K562 (cell line): Measurements from ENCODE around the gene TAMALIN. TPM values are rescaled to one million over a fixed set of nuclear protein-coding genes. Genes with fewer than 3 reads are reported as not detected.

ENCODE experiments used
- ATAC-seq: fragments of 200-7000 bp; cut with Tn5 transposase; 3 replicates; pipeline ENCODE4 v1.9.1; 2020; ENCODE audit warnings: moderate library complexity
- BruUV-seq: library from RNA; stranded (reverse); fragments of 400-500 nt; replicated peaks from 2 replicates; lab custom pipeline; 2021; lab: Mats Ljungman, UMichigan
- CTCF ChIA-PET: fragments of 300-600 bp; formaldehyde crosslinking; extraction: SDS; loops from one replicate; lab custom pipeline; 2021; ENCODE audit warnings: low intra/inter-chr PET ratio; lab: Yijun Ruan, JAX
- POLR2A ChIA-PET: fragments of 300-600, 350-650 bp; sonication (Branson Sonifier 250); formaldehyde crosslinking; extraction: SDS; loops from one replicate; lab custom pipeline; 2021; ENCODE audit warnings: antibody characterized with exemption, inconsistent platforms; lab: Yijun Ruan, JAX
- DNase-seq, 4 experiments: peaks; one replicate each; pipeline versions ENCODE4 v3.0.0 to v3.0.0-alpha.2; 2011 to 2018; ENCODE audit warnings: low spot score in 3 of 4, mixed read lengths in 3 of 4; ENCODE audit errors: extremely low read depth in 1 of 4
- FAIRE-seq: peaks from 2 replicates; lab custom pipeline; 2011; peaks lifted over from hg19 to GRCh38; lab: Jason Lieb, UNC
- H2AFZ ChIP-seq: 2 replicates; pipeline ENCODE4 v1.6.0; 2011; ENCODE audit warnings: low read depth, low read length, control low read depth, inconsistent platforms
- H3K27ac ChIP-seq: fragments of 200-600 bp; 3 replicates; pipeline ENCODE4 v1.8.0; 2011; ENCODE audit warnings: low read depth, mild to moderate bottlenecking, control low read depth, inconsistent platforms, low read length, moderate library complexity, mixed read lengths; ENCODE audit errors: extremely low read depth
- H3K27me3 ChIP-seq, 2 experiments: fragments of 300-600 bp in 1 of 2; 2 replicates in 1 of 2; 3 replicates in 1 of 2; pipeline versions ENCODE4 v1.6.0 to v1.8.0; 2011; ENCODE audit warnings: inconsistent platforms in 2 of 2, low read length in 2 of 2, mild to moderate bottlenecking in 1 of 2, mixed read lengths in 1 of 2, moderate library complexity in 1 of 2; ENCODE audit not compliant: control insufficient read depth in 2 of 2, insufficient read depth in 2 of 2
- H3K36me3 ChIP-seq: fragments of 300-600 bp; 3 replicates; pipeline ENCODE4 v1.8.0; 2011; ENCODE audit warnings: mild to moderate bottlenecking, low read length, inconsistent platforms; ENCODE audit not compliant: control insufficient read depth, insufficient read depth
- H3K4me1 ChIP-seq, 2 experiments: fragments of 200-600 bp in 1 of 2; replicated peaks in 1 of 2; 2 replicates in 1 of 2; 3 replicates in 1 of 2; pipeline versions ENCODE4 v1.5.1 to v1.8.0; 2011; ENCODE audit warnings: inconsistent platforms in 2 of 2, low read length in 2 of 2, mild to moderate bottlenecking in 1 of 2, mixed read lengths in 1 of 2, moderate library complexity in 1 of 2; ENCODE audit not compliant: control insufficient read depth in 2 of 2, insufficient read depth in 2 of 2
- H3K4me2 ChIP-seq: 2 replicates; pipeline ENCODE4 v1.6.1; 2011; ENCODE audit warnings: low read length, control low read depth, inconsistent platforms, mixed read lengths; ENCODE audit not compliant: insufficient read depth
- H3K4me3 ChIP-seq: fragments of 200-600 bp; sonication (generic), shearing (Covaris generic); 2 replicates; pipeline ENCODE4 v1.5.1; 2016; ENCODE audit warnings: control low read depth, inconsistent platforms
- H3K79me2 ChIP-seq: fragments of 200-600 bp; 3 replicates; pipeline ENCODE4 v1.8.0; 2011; ENCODE audit warnings: low read length, inconsistent platforms; ENCODE audit not compliant: control insufficient read depth, insufficient read depth
- H3K9ac ChIP-seq, 2 experiments: 2 replicates each; pipeline versions ENCODE4 v1.6.0 to v1.6.1; 2011; ENCODE audit warnings: low read depth in 2 of 2, low read length in 2 of 2, control low read depth in 1 of 2, inconsistent platforms in 1 of 2, mild to moderate bottlenecking in 1 of 2, mixed read lengths in 1 of 2; ENCODE audit not compliant: insufficient read depth in 1 of 2
- H3K9me1 ChIP-seq: one replicate; pipeline ENCODE4 v1.6.0; 2011; ENCODE audit warnings: inconsistent platforms, mild to moderate bottlenecking, low read length, moderate library complexity; ENCODE audit not compliant: control insufficient read depth, insufficient read depth
- H3K9me3 ChIP-seq: replicated peaks from 2 replicates; pipeline ENCODE4 v1.5.1; 2011; ENCODE audit warnings: low read depth, low read length, inconsistent platforms; ENCODE audit not compliant: control insufficient read depth, insufficient read depth
- H4K20me1 ChIP-seq: replicated peaks from 2 replicates; pipeline ENCODE4 v1.6.1; 2011; ENCODE audit warnings: low read length, inconsistent platforms, mixed read lengths; ENCODE audit not compliant: control insufficient read depth, insufficient read depth
- BCOR ChIP-seq: fragments of 450-650 bp; IDR thresholded peaks from 2 replicates; pipeline ENCODE4 v1.6.1; 2016
- CHD7 ChIP-seq: fragments of 200-600 bp; sonication (generic); IDR thresholded peaks from one replicate; pipeline ENCODE4 v1.6.1; 2012; ENCODE audit warnings: mild to moderate bottlenecking, low read depth, low read length, inconsistent platforms
- HMGN3 ChIP-seq: IDR thresholded peaks from 2 replicates; pipeline ENCODE4 v1.6.1; 2011; ENCODE audit warnings: borderline replicate concordance, low read depth, mild to moderate bottlenecking, mixed read lengths, low read length; ENCODE audit not compliant: insufficient read length; ENCODE audit errors: extremely low read depth
- MAFG ChIP-seq: fragments of 450-650 bp; conservative IDR thresholded peaks from 2 replicates; pipeline ENCODE4 v1.6.1; 2016; ENCODE audit warnings: missing genetic modification characterization, missing compliant biosample characterization
- MBD2 ChIP-seq: sonication (generic); IDR thresholded peaks from 2 replicates; pipeline ENCODE4 v1.6.1; 2016; ENCODE audit warnings: low read depth, borderline replicate concordance
- SMARCB1 ChIP-seq: IDR thresholded peaks from 2 replicates; pipeline ENCODE4 v1.6.1; 2011; ENCODE audit warnings: improper control_type of control experiment, low read depth; ENCODE audit not compliant: insufficient read length
- ZNF583 ChIP-seq: fragments of 250-450 bp; sonication (Bioruptor Pico); IDR thresholded peaks from 2 replicates; pipeline ENCODE4 v1.4.0; 2020
- WGBS: fragments of 100-300 bp; shearing (Covaris generic); methylation state at CpG from one replicate; pipeline ENCODE4 v1.1.6; 2016; ENCODE audit warnings: low coverage, mixed read lengths; ENCODE audit not compliant: insufficient coverage; ENCODE audit errors: missing lambda C conversion rate; 5-methylcytosine and 5-hydroxymethylcytosine counted together
- in situ Hi-C: fragments of 300-500 bp; cut with MboI; formaldehyde crosslinking; loops from 4 replicates; pipeline ENCODE4 v1.15.0; 2018; ENCODE audit warnings: inconsistent platforms, mixed read lengths
- intact Hi-C: fragments of 100-400 bp; cut with micrococcal nuclease; formaldehyde crosslinking; loops from 2 replicates; pipeline ENCODE4 v1.14.2; 2022
- polyA plus RNA-seq, 8 experiments: library from polyadenylated mRNA; depleted of rRNA in 4 of 8; stranded (reverse) in 5 of 8; unstranded in 3 of 8; fragments of >200 nt; fragmentation: Nextera tagmentation in 2 of 8; fragmentation: Illumina TruSeq in 1 of 8; extraction: Ambion mirVana in 2 of 8; extraction: Trizol in 1 of 8; gene quantifications; 2 replicates each; pipeline versions ENCODE4 v1.2.1 to v1.2.3, GENCODE V29; 2011 to 2014; ENCODE audit warnings: inconsistent platforms in 1 of 8, missing spikeins in 1 of 8
- total RNA-seq, 7 experiments: library from RNA; depleted of rRNA in 6 of 7; stranded (reverse); fragments of >200 nt in 6 of 7; fragmentation: Illumina TruSeq in 2 of 7; extraction: Trizol in 2 of 7; gene quantifications; 2 replicates each; pipeline versions ENCODE4 v1.2.1 to v1.2.3, GENCODE V29; 2011 to 2021; ENCODE audit warnings: low replicate concordance in 1 of 7
- TF ChIP-seq, protein P1 (sequence below): fragments of 250-450 bp; sonication (Bioruptor Pico); IDR thresholded peaks from 2 replicates; pipeline ENCODE4 v1.6.1; 2021; ENCODE audit warnings: mild to moderate bottlenecking

Gene TAMALIN
- total and polyA plus RNA-seq, 9 of the 15 experiments (the other 6 are each of a cell fraction or from before 2014, with no cell fraction given) = 0.74 to 2.2 (median 1.5) TPM; not detected in 2

GRCh38 chr12:52013626-52014310, 7.0 kb downstream of the TAMALIN start:
- POLR2A ChIA-PET = no interaction called here

More at GRCh38 chr12:52013626-52014310, 7.0 kb downstream of the TAMALIN start:
- no peak overlapping the region for H3K4me3 ChIP-seq
- in situ Hi-C loops = loop anchor here (25.0 kb wide), 1 partner anchor 601 kb away; the partner anchor contains the start of gene SLC4A8
- H3K9ac ChIP-seq = no peak overlapping the region
- no TSS peak for BruUV-seq
- 57% methylated on average over 16 of the region's 16 CpGs for WGBS
- DNase-seq = no peak
- H2AFZ ChIP-seq = no peak overlapping the region
- TF ChIP-seq HMGN3 = no peak
- no peak for TF ChIP-seq ZNF583 (CRISPR knock-in tag)
- TF ChIP-seq CHD7 = no peak
- no peak for TF ChIP-seq MBD2
- TF ChIP-seq SMARCB1 = no peak
- no peak for TF ChIP-seq BCOR
- TF ChIP-seq, protein P1, sequence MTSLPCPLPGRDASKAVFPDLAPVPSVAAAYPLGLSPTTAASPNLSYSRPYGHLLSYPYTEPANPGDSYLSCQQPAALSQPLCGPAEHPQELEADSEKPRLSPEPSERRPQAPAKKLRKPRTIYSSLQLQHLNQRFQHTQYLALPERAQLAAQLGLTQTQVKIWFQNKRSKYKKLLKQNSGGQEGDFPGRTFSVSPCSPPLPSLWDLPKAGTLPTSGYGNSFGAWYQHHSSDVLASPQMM = no peak
- no peak for TF ChIP-seq MAFG (tag)
- TF ChIP-seq, all 486 proteins: peak for 0
- Histone ChIP-seq H3K4me2 (no peak overlapping the region), H3K4me1 (peaks cover 20% of the 10 kb centered on the region in 2 experiments), H3K27me3 (no peaks in the 10 kb centered on the region), H3K36me3 (no peaks in the 10 kb centered on the region), H3K9me3 (no peaks in the 10 kb centered on the region), H4K20me1 (no peaks in the 10 kb centered on the region), H3K27ac (no peak overlapping the region), H3K9me1 (no peaks in the 10 kb centered on the region), H3K79me2 (no peaks in the 10 kb centered on the region)
- ATAC-seq (no peak), FAIRE-seq (no peak)
- CTCF ChIA-PET = no interaction called here
- intact Hi-C loops = no loop called here
